Measurements from ENCODE around the gene SPECC1L.

The SPECC1L gene

DNA sequence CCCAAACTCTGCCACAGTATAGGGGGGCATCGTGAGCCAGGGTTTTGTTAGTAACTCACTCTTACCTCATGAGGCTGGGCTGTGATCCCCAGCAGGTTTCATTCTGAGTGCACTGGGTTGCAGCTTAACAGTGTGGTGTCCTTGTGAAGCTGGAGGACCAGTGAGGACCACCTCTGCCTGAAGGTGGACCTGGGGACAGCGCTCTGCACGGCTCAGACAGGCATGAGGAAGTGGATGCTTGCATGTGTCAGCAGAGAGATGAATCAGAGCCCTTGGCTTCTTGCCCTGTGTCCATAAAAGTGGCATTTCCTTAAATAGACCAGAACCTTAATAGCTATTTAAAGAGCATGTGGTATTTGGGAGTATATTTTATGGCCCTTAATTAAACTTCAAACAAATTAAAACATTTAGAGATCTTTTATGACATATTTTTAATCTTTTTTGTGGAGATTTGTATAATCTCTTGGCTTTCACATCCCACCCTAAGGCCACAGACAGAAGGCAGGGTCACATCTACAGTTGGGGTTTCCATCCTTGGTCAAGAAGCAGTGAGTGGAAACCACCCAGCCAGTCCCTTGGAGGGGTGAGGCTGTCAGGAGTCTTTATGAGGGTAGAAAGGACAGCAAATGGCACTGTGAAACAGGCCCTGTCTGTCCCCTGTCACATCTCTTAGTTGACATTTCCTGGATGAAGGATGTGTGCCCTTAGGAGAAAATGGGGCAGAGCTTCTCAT is 132.0 kb downstream of the SPECC1L start:
- no peak for TF ChIP-seq CTCF (IDR thresholded peaks at IDR 0.05; ENCODE audit: insufficient read depth, low read length, missing control alignments)
- POLR2A ChIA-PET = interaction anchor here (1.0 kb wide), 1 partner anchor 11 kb away, joined by 3 read pairs; no protein-coding TSS in a partner anchor
- no peak overlapping the region for H3K4me3 ChIP-seq (ENCODE audit: low read depth, low read length)
- CTCF ChIA-PET = interaction anchor here (1.1 to 2.4 kb wide), 7 partner anchors 11 to 123 kb away, joined by 3 to 15 read pairs (median 4); no protein-coding TSS in a partner anchor
- DNase-seq (ENCODE audit: low read depth, low spot score) = peak; percentile 86

GRCh38 chr22:24403346-24403745 is 132.7 kb downstream of the SPECC1L start:
- TF ChIP-seq CTCF (IDR thresholded peaks at IDR 0.05; ENCODE audit: insufficient read depth, low read length, missing control alignments) = no peak
- POLR2A ChIA-PET = interaction anchor here (0.6 kb wide), 1 partner anchor 157 kb away, joined by 3 read pairs; no protein-coding TSS in a partner anchor
- H3K4me3 ChIP-seq (ENCODE audit: low read depth, low read length) = no peak overlapping the region
- CTCF ChIA-PET = interaction anchor here (1.2 to 2.4 kb wide), 6 partner anchors 12 to 119 kb away, joined by 3 to 15 read pairs (median 4); no protein-coding TSS in a partner anchor
- DNase-seq (ENCODE audit: low read depth, low spot score) = no peak

- DNase-seq (ENCODE audit: low read depth, low spot score) = no peak
- no peak overlapping the region for H3K4me3 ChIP-seq (ENCODE audit: low read depth, low read length)
- ChIA-PET POLR2A (no interaction called here), CTCF (interaction anchor here (1.2 kb wide), 1 partner anchor 17 kb away, joined by 3 read pairs; no protein-coding TSS in a partner anchor)
- TF ChIP-seq CTCF (IDR thresholded peaks at IDR 0.05; ENCODE audit: insufficient read depth, low read length, missing control alignments) = no peak
Observed at GRCh38 chr22:24404561-24405275, 134.1 kb downstream of the SPECC1L start.

- ChIA-PET POLR2A (no interaction called here), CTCF (interaction anchor here (1.1 to 2.7 kb wide), 3 partner anchors 16 to 120 kb away, joined by 3 to 9 read pairs (median 3); no protein-coding TSS in a partner anchor)
- no peak for TF ChIP-seq CTCF (IDR thresholded peaks at IDR 0.05; ENCODE audit: insufficient read depth, low read length, missing control alignments)
- DNase-seq (ENCODE audit: low read depth, low spot score) = no peak
- H3K4me3 ChIP-seq (ENCODE audit: low read depth, low read length) = no peak overlapping the region
Observed at GRCh38 chr22:24405631-24406321, 135.1 kb downstream of the SPECC1L start.

DNA sequence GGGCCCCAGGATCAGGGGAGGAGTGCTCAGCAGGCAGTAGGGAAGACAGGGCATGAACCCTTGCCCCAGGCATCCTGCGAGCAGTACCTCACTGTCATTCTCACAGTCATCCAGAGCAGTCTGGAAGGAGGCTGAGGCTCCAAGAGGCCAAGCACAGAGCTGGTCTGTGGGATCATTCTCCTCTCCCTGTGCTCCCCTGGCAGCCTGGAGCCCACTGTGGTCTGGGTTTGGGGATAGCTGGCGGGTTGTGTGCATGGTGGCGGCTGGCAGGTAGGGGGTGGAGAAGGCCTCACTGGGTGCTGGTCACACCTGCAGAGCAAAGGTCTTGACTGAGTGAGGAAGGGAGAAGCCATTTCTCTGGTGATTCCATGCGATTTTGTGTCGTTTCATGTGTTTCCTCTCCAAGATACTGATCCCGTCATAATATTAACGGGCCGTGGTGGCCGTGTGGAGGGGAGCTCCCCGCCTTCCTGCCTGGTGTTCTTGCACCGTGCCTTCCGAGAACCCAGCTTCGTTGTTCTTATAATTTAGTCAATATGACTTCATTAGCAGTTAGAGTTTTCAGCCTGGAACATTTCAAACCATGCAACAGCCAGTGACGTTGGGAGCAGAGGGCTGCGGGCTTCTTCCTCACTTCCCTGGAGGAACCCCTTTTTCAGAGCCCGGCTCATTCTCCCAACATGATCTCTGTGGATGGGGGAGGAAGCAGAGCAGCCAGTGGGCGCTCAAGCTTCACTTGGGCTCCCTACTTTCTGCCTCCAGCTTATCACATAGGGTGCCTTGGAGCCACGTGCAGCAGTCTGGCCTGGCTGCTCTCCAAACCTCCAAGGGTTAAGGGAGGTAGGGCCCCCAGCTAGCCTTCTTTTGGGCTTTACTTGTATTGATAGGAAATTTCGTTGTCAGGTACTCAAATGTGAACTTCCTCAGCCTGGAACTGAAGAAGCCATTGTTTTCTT is 136.0 kb downstream of the SPECC1L start:
- ChIA-PET POLR2A (interaction anchor here (0.6 kb wide), 1 partner anchor 16 kb away, joined by 3 read pairs; no protein-coding TSS in a partner anchor), CTCF (interaction anchor here (1.1 to 2.7 kb wide), 3 partner anchors 17 to 119 kb away, joined by 3 to 9 read pairs (median 3); partner anchors contain the start of gene UPB1)
- no peak for TF ChIP-seq CTCF (IDR thresholded peaks at IDR 0.05; ENCODE audit: insufficient read depth, low read length, missing control alignments)
- DNase-seq (ENCODE audit: low read depth, low spot score) = no peak
- no peak overlapping the region for H3K4me3 ChIP-seq (ENCODE audit: low read depth, low read length)
